Fibroblast of lung (primary cell): Measurements from ENCODE around the gene CREBRF. TPM values are rescaled to one million over a fixed set of nuclear protein-coding genes. Genes with fewer than 3 reads are reported as not detected.
"Not testable (repeated sequence)": the region's sequence is repeated elsewhere in the genome, so short reads cannot be mapped to it uniquely, and the experiment has no call there.

Source experiments
- DNase-seq, 2 donors: peaks; one replicate each; pipeline versions ENCODE4 v3.0.0 to v3.0.0-alpha.2; 2010; ENCODE audit warnings: low read depth in 2 of 2
- H2AFZ ChIP-seq: 2 replicates; pipeline ENCODE4 v1.5.1; 2012; ENCODE audit warnings: low read length, control low read depth, inconsistent platforms
- H3K27ac ChIP-seq: 2 replicates; pipeline ENCODE4 v1.5.1; 2011; ENCODE audit warnings: low read length, control low read depth; ENCODE audit not compliant: insufficient read depth
- H3K27me3 ChIP-seq: 2 replicates; pipeline ENCODE4 v1.5.1; 2011; ENCODE audit warnings: mild to moderate bottlenecking, low read length; ENCODE audit not compliant: control insufficient read depth, insufficient read depth
- H3K36me3 ChIP-seq: 2 replicates; pipeline ENCODE4 v1.5.1; 2011; ENCODE audit warnings: low read length; ENCODE audit not compliant: control insufficient read depth, insufficient read depth
- H3K4me1 ChIP-seq: 2 replicates; pipeline ENCODE4 v1.5.1; 2011; ENCODE audit warnings: low read length; ENCODE audit not compliant: control insufficient read depth, insufficient read depth; ENCODE audit errors: extremely low read depth
- H3K4me2 ChIP-seq: 2 replicates; pipeline ENCODE4 v1.5.1; 2011; ENCODE audit warnings: low read length, control low read depth; ENCODE audit not compliant: insufficient read depth; ENCODE audit errors: extremely low read depth
- H3K4me3 ChIP-seq, 4 experiments: fragments of 200-600 bp in 1 of 4; sonication (generic) in 1 of 4; replicated peaks in 1 of 4; 2 replicates each; pipeline ENCODE4 v1.5.1; 2011 to 2016; ENCODE audit warnings: low read length in 4 of 4, low read depth in 3 of 4, mild to moderate bottlenecking in 3 of 4, control low read depth in 2 of 4, inconsistent platforms in 1 of 4, mixed read lengths in 1 of 4; ENCODE audit not compliant: insufficient read depth in 1 of 4; ENCODE audit errors: control extremely low read depth in 1 of 4
- H3K79me2 ChIP-seq: 2 replicates; pipeline ENCODE4 v1.5.1; 2012; ENCODE audit warnings: mild to moderate bottlenecking, low read length, inconsistent platforms; ENCODE audit not compliant: control insufficient read depth, insufficient read depth
- H3K9ac ChIP-seq: 2 replicates; pipeline ENCODE4 v1.5.1; 2011; ENCODE audit warnings: mild to moderate bottlenecking, low read length, control low read depth; ENCODE audit not compliant: insufficient read depth
- H3K9me3 ChIP-seq: 2 replicates; pipeline ENCODE4 v1.5.1; 2012; ENCODE audit warnings: low read depth, low read length; ENCODE audit not compliant: control insufficient read depth, insufficient read depth
- H4K20me1 ChIP-seq: 2 replicates; pipeline ENCODE4 v1.5.1; 2011; ENCODE audit warnings: low read length; ENCODE audit not compliant: control insufficient read depth, insufficient read depth; ENCODE audit errors: extremely low read depth
- EZH2 ChIP-seq: IDR thresholded peaks from 2 replicates; pipeline ENCODE4 v1.5.1; 2012; ENCODE audit warnings: low read length, control low read depth, mild to moderate bottlenecking; ENCODE audit errors: missing control alignments
- polyA plus RNA-seq, 2 donors: library from polyadenylated mRNA; depleted of rRNA in 1 of 2; stranded (reverse) in 1 of 2; unstranded in 1 of 2; fragments of >200 nt; gene quantifications; 2 replicates each; pipeline ENCODE4 v1.2.1, GENCODE V29; 2011 to 2012; ENCODE audit warnings: missing spikeins in 1 of 2
- total RNA-seq: library from RNA; depleted of rRNA; stranded (reverse); fragments of >200 nt; gene quantifications from 2 replicates; pipeline ENCODE4 v1.2.1, GENCODE V29; 2014
- TF ChIP-seq, protein P1 (sequence below), 2 donors: IDR thresholded peaks in 1 of 2; conservative IDR thresholded peaks in 1 of 2; 1 replicate in 1 of 2; 2 replicates in 1 of 2; pipeline ENCODE4 v1.5.1; 2011 to 2012; ENCODE audit warnings: low read length in 2 of 2, control low read depth in 1 of 2, inconsistent platforms in 1 of 2, low read depth in 1 of 2, mild to moderate bottlenecking in 1 of 2

Gene CREBRF
- total and polyA plus RNA-seq, 2 donors (not counting 1 experiment from before 2014, with no cell fraction given), result 14.4 to 38.8 TPM

DNA sequence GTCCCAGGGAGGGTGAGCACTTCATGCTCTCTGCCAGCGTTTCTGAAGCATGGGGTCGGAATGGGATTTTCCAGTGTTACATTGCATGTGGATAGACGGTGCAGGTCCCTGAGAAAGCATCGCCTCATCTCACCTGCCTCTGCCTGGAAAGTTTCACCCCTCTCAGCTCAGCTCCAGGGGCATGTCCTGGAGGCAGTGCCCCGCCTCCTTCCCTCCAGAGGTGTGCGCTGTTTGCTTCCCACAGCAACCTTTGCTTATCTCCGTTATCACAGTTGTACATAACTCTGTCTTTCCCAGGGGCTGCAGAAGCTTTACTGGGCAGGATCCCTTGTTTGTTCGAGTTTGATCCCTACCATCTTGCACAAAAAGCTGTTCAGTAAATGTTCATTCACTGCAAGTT is 10.7 kb upstream of the CREBRF start:
- no peak overlapping the region for H2AFZ ChIP-seq
- no peak overlapping the region for H3K9ac ChIP-seq
- no peak for TF ChIP-seq EZH2
- TF ChIP-seq, protein P1, sequence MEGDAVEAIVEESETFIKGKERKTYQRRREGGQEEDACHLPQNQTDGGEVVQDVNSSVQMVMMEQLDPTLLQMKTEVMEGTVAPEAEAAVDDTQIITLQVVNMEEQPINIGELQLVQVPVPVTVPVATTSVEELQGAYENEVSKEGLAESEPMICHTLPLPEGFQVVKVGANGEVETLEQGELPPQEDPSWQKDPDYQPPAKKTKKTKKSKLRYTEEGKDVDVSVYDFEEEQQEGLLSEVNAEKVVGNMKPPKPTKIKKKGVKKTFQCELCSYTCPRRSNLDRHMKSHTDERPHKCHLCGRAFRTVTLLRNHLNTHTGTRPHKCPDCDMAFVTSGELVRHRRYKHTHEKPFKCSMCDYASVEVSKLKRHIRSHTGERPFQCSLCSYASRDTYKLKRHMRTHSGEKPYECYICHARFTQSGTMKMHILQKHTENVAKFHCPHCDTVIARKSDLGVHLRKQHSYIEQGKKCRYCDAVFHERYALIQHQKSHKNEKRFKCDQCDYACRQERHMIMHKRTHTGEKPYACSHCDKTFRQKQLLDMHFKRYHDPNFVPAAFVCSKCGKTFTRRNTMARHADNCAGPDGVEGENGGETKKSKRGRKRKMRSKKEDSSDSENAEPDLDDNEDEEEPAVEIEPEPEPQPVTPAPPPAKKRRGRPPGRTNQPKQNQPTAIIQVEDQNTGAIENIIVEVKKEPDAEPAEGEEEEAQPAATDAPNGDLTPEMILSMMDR (conservative IDR thresholded peaks at IDR 0.05 in 1 of 2, IDR thresholded peaks at IDR 0.05 in 1 of 2; ENCODE audit: low read depth in 1 of 2, low read length in 2 of 2), result no peak
- H4K20me1 ChIP-seq, result no peaks in the 10 kb centered on the region
- no peak overlapping the region for H3K4me2 ChIP-seq
- no peak overlapping the region for H3K4me3 ChIP-seq
- H3K79me2 ChIP-seq, result no peaks in the 10 kb centered on the region
- H3K27ac ChIP-seq, result no peak overlapping the region
- no peak for DNase-seq
- H3K36me3 ChIP-seq, result no peaks in the 10 kb centered on the region
- peaks cover 7% of the 10 kb centered on the region for H3K4me1 ChIP-seq
- H3K27me3 ChIP-seq, result no peaks in the 10 kb centered on the region
- no peaks in the 10 kb centered on the region for H3K9me3 ChIP-seq

- not testable (repeated sequence) for H3K27ac ChIP-seq, H3K36me3 ChIP-seq, DNase-seq, H4K20me1 ChIP-seq, H3K9ac ChIP-seq, H3K4me2 ChIP-seq, H2AFZ ChIP-seq, H3K4me3 ChIP-seq, H3K79me2 ChIP-seq, H3K9me3 ChIP-seq, H3K27me3 ChIP-seq
- H3K4me1 ChIP-seq, result peaks cover 13% of the 10 kb centered on the region
These were observed 8.9 kb upstream of the CREBRF start for GRCh38 chr5:173047096-173047837.

DNA sequence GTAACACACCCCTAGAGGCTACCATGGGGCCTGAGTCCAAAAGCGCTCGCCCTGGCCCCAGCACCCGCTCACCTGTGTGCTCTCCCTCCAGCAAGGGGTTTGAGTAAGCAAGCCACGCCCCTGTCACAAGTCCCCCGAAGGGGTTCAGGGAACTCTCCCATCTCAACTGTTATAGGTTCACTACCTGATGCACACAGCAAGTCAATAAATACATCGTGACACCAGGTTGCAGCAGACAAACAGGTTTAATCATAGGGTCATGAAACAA is 8.4 kb upstream of the CREBRF start:
- TF ChIP-seq, protein P1 (conservative IDR thresholded peaks at IDR 0.05 in 1 of 2, IDR thresholded peaks at IDR 0.05 in 1 of 2; ENCODE audit: low read depth in 1 of 2, low read length in 2 of 2), result no peak
- TF ChIP-seq EZH2, result no peak

More for the DNA sequence above, 8.4 kb upstream of the CREBRF start:
- Histone ChIP-seq H3K27me3 (no peaks in the 10 kb centered on the region), H3K9ac (no peak overlapping the region), H3K9me3 (no peaks in the 10 kb centered on the region), H4K20me1 (no peaks in the 10 kb centered on the region), H3K36me3 (no peaks in the 10 kb centered on the region), H3K4me3 (no peak overlapping the region), H3K27ac (no peak overlapping the region), H3K4me1 (peaks cover 12% of the 10 kb centered on the region), H2AFZ (no peak overlapping the region), H3K79me2 (no peaks in the 10 kb centered on the region), H3K4me2 (no peak overlapping the region)
- no peak for DNase-seq
